C4-2B (cell line): Measurements from ENCODE around the gene MAPK8IP1.

Experiments used
- H3K27ac ChIP-seq: fragments of 450-650 bp; 2 replicates; pipeline ENCODE4 v1.5.1; 2017
- ZFX ChIP-seq: fragments of 450-650 bp; IDR thresholded peaks from 2 replicates; pipeline ENCODE4 v1.6.1; 2017
- TF ChIP-seq, protein P1 (sequence below): fragments of 450-650 bp; conservative IDR thresholded peaks from 2 replicates; pipeline ENCODE4 v1.5.1; 2017; ENCODE audit warnings: mild to moderate bottlenecking

MAPK8IP1 gene

DNA sequence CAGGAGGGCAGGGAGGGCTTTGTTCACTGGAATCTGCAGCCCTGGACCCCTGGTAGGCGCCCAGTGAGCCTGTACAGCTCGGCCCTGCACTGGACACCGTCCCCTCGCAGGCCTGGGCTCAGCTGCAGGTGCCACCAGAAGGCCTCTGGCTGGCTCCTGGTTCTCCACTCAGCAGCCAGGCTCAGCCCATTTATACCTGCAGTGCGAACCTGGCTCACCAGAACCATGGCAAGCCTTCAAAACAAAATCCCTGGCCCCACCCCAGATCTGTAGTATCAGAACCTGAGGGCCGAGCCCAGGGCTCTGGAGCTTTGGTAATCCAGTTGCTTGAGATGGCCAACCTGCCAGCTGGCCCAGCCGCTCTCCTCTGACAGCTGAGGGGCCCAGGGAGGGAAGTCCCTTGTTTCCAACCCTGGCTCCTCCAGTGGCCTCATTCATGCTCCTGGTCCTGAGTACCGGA lies 22.5 kb downstream of the MAPK8IP1 start:
- no peak overlapping the region for H3K27ac ChIP-seq
- TF ChIP-seq ZFX = no peak
- TF ChIP-seq, protein P1, sequence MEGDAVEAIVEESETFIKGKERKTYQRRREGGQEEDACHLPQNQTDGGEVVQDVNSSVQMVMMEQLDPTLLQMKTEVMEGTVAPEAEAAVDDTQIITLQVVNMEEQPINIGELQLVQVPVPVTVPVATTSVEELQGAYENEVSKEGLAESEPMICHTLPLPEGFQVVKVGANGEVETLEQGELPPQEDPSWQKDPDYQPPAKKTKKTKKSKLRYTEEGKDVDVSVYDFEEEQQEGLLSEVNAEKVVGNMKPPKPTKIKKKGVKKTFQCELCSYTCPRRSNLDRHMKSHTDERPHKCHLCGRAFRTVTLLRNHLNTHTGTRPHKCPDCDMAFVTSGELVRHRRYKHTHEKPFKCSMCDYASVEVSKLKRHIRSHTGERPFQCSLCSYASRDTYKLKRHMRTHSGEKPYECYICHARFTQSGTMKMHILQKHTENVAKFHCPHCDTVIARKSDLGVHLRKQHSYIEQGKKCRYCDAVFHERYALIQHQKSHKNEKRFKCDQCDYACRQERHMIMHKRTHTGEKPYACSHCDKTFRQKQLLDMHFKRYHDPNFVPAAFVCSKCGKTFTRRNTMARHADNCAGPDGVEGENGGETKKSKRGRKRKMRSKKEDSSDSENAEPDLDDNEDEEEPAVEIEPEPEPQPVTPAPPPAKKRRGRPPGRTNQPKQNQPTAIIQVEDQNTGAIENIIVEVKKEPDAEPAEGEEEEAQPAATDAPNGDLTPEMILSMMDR = no peak

DNA sequence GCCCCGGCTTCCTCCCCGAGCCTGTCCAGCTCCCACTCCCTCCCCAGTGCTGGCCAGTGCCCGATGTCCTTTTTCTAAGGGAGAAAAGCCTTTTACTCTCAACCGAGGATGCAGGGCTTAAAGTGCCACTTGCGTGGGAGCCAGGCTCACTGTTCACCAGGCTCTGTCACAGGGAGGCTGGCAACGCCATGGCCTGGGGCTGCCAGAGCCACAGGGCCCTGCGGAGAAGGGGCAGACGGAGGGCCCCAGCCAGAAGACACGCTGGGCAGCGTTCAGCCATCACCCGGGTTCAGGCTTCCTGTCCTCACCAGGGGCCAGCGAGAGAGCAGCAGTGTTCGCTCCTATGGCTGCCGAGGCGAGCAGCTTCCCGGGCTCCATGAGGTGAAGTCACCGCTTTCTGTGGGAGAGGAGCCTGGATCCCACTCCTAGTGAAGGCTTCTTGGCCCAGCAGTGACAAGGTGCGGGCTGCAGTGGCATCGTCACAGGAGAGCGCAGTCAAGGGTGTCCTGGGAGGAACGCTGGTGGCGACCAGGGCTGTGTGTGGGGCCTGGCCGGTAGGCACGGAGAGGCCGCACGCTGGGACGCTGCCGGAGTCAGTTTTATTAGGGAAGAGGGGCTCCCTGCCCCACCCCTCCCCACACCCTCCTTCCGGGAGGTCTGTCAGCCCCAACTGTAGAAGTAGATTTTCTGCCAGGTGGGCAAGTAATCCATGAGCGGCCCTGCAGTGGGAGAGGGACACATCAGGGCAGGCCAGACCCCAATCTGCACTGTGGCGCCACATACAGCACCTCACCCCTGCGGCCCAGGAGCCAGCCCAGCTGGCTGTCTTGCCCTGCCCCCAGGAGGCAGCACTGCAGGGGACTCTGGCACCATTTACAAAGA lies 24.4 kb downstream of the MAPK8IP1 start:
- H3K27ac ChIP-seq = no peak overlapping the region
- TF ChIP-seq ZFX = no peak
- TF ChIP-seq, protein P1 = no peak

DNA sequence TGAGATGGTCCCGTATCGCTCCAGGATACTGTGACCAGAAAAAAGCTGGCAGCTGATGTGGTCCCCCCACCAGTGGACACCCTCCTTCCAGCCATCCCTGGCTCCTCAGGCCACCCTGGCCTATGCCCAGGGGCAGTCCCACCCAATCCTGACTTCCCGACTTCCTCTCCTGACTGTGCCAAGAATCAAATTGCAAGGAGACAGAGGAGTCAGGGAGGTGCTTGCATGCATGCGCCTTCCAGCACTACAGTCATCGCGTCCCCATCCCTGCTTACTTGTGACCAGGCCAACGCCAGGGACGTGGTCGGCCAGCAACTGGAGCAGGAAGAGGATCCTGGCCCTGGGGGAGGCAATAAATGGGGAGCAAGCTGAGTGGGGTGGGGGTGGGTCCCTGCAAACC lies 25.2 kb downstream of the MAPK8IP1 start:
- TF ChIP-seq ZFX = no peak
- TF ChIP-seq, protein P1 = no peak
- H3K27ac ChIP-seq = no peak overlapping the region

DNA sequence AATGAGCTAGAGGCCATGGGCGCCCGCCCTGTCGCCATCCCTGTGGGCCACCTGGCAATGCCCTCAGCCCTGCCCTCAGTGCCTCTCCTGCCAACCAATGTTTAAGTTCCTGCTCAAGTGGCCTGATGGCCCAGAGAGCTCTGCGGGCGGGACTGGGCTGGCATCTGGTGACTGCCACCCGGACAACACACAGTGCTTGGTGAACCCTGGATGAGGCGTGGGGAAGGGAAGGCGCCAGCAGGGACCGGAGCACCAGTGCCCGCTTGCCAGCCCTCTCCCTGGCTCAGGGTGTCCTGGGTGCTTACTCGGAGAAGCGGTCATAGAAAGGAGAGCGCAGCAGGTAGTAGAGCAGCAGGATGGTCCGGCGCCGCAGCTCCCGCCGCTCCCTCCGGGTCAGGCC lies 28.1 kb downstream of the MAPK8IP1 start:
- TF ChIP-seq, protein P1 = no peak
- no peak for TF ChIP-seq ZFX
- H3K27ac ChIP-seq = no peak overlapping the region

DNA sequence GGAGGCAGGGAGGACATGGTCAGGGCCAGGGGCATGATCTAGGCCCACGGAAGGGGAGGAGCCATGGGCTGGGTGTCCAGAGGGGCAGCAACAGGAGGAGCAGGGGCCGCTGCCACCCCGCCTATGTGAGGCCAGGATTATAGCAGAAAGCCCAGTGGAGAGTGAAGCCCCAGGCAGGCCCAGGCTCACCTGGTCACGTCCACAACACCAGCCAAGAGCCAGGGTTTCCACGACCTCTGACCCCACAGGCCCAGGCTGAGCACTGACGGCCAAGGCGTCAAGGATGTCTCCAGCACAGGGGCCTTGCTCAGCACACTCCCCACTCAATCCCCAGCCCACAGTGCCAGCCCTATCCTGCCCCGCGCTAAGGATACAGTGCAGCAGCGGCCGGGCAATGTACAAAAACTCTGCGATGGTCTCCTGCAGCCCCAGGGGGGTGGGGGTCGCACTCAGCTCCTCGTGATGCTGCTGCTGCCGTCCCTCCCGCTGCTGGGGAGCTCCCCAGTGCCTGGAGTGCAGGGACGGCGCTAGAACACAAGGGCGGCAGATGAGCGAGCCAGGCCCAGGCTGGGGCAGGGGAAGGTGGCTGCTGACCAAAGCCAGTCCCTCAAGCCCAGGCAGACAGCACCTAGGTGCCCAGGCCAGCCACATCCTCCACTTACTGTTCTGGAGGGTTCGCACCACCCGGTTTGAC lies 28.6 kb downstream of the MAPK8IP1 start:
- no peak overlapping the region for H3K27ac ChIP-seq
- TF ChIP-seq, protein P1 = no peak
- no peak for TF ChIP-seq ZFX

DNA sequence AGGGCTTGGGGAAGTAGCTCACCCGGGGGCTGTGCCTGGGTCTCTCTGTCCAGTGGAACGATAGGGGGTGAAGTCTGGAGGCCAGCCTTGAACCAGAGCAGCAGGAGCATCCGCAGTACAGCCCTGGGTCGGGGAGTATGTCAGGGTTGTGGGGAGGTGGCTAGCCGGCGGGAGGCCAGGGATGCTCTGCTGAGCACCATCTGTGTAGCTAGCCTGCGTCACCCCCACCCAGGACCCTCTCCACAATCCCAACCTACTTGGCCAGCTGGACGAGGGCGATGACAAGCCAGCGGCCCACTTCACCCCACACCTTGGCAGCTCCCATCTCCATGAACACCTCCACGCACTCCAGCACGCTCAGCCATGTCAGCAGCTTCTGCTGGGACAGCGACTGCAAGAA lies 30.0 kb downstream of the MAPK8IP1 start:
- no peak overlapping the region for H3K27ac ChIP-seq
- TF ChIP-seq ZFX = no peak
- TF ChIP-seq, protein P1 = no peak

DNA sequence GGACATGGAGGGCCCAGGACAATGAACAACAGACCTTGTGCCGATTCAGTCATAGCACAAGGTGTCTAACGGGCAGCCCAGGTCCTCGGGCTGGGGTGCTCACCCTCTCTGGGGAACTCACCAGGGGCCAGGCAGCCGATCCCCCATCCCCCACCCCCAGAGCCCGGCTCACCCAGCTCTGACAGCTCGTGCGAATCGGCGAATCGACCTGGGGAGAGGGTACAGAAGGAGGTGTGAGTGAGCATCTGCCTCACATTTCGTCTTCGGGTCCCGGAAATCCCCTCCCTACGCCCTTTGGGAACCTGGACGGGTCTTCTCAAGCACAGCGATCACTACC lies 31.8 kb downstream of the MAPK8IP1 start:
- H3K27ac ChIP-seq = peak overlapping the region; percentile 90
- TF ChIP-seq, protein P1 = no peak
- no peak for TF ChIP-seq ZFX
